Suprapubic skin (tissue), 4 donors: ENCODE measurements around the gene DNMBP. TPM values are rescaled to one million over a fixed set of nuclear protein-coding genes. Genes with fewer than 3 reads are reported as not detected.

Experiments
- DNase-seq, 2 donors: peaks; one replicate each; pipeline ENCODE4 v3.0.0-alpha.2; 2019; ENCODE audit warnings: low spot score in 2 of 2
- H3K27ac ChIP-seq: fragments of 200-600 bp; sonication (generic); one replicate; pipeline ENCODE4 v1.5.1; 2019
- H3K27me3 ChIP-seq: fragments of 200-600 bp; sonication (generic); one replicate; pipeline ENCODE4 v1.5.1; 2019
- H3K36me3 ChIP-seq: fragments of 200-600 bp; sonication (generic); one replicate; pipeline ENCODE4 v1.5.1; 2019
- H3K4me1 ChIP-seq: fragments of 200-600 bp; sonication (generic); one replicate; pipeline ENCODE4 v1.5.1; 2019
- H3K4me3 ChIP-seq: fragments of 200-600 bp; sonication (generic); one replicate; pipeline ENCODE4 v1.5.1; 2019; ENCODE audit warnings: mild to moderate bottlenecking
- H3K9me3 ChIP-seq: fragments of 200-600 bp; sonication (generic); one replicate; pipeline ENCODE4 v1.5.1; 2019
- CTCF ChIP-seq, 2 donors: fragments of 200-600 bp in 1 of 2; fragments of 450-650 bp in 1 of 2; sonication (generic) in 1 of 2; IDR thresholded peaks; one replicate each; pipeline ENCODE4 v1.5.1; 2016 to 2019; ENCODE audit warnings: antibody characterized with exemption in 2 of 2, mild to moderate bottlenecking in 1 of 2, moderate library complexity in 1 of 2
- EP300 ChIP-seq: sonication (generic); formaldehyde crosslinking; IDR thresholded peaks from one replicate; pipeline ENCODE4 v1.6.1; 2017; ENCODE audit warnings: antibody characterized with exemption
- POLR2A ChIP-seq, 2 donors: fragments of 450-650 bp; IDR thresholded peaks; one replicate each; pipeline ENCODE4 v1.6.1; 2017; ENCODE audit warnings: antibody characterized with exemption in 2 of 2, mild to moderate bottlenecking in 2 of 2, moderate library complexity in 2 of 2
- POLR2AphosphoS5 ChIP-seq, 3 donors: sonication (generic); formaldehyde crosslinking; IDR thresholded peaks; one replicate each; pipeline ENCODE4 v1.6.1; 2017; ENCODE audit warnings: antibody characterized with exemption in 3 of 3
- WGBS: methylation state at CpG from one replicate; pipeline ENCODE4 v1.1.5; 2018; 5-methylcytosine and 5-hydroxymethylcytosine counted together
- total RNA-seq, 4 donors: library from RNA; depleted of rRNA; stranded (reverse); fragments of >200 nt; gene quantifications; one replicate each; pipeline ENCODE4 v1.1.0, GENCODE V29; 2016

The DNMBP gene
- total RNA-seq, 4 donors from 2014 or later = 43.4 to 89.6 (median 52.3) TPM

GRCh38 chr10:99929360-99929759, 80.4 kb downstream of the DNMBP start:
- WGBS = 88% methylated on average over 9 of the region's 9 CpGs
- Histone ChIP-seq H3K4me1 (peaks cover 70% of the 10 kb centered on the region), H3K9me3 (no peaks in the 10 kb centered on the region), H3K36me3 (no peaks in the 10 kb centered on the region), H3K27me3 (no peaks in the 10 kb centered on the region), H3K27ac (peak overlapping the region; percentile 76), H3K4me3 (no peak overlapping the region)
- TF ChIP-seq EP300 (no peak), CTCF (IDR thresholded peaks at IDR 0.05) (no peak), POLR2AphosphoS5 (IDR thresholded peaks at IDR 0.05) (no peak), POLR2A (IDR thresholded peaks at IDR 0.05) (no peak)
- no peak for DNase-seq

- no peaks in the 10 kb centered on the region for H3K36me3 ChIP-seq
- no peak for TF ChIP-seq CTCF (IDR thresholded peaks at IDR 0.05)
- no peak for TF ChIP-seq POLR2AphosphoS5 (IDR thresholded peaks at IDR 0.05)
- no peak for TF ChIP-seq POLR2A (IDR thresholded peaks at IDR 0.05)
- TF ChIP-seq EP300 = no peak
- H3K27ac ChIP-seq = peak overlapping the region; percentile 44
- H3K4me1 ChIP-seq = peaks cover 70% of the 10 kb centered on the region
- H3K27me3 ChIP-seq = no peaks in the 10 kb centered on the region
- no peaks in the 10 kb centered on the region for H3K9me3 ChIP-seq
- 68% methylated on average over 3 of the region's 3 CpGs for WGBS
- no peak for DNase-seq
- peak overlapping the region; percentile 1 for H3K4me3 ChIP-seq
Observed at GRCh38 chr10:99927721-99928280, 81.9 kb downstream of the DNMBP start.

GRCh38 chr10:99926925-99927720, 82.6 kb downstream of the DNMBP start:
- no peaks in the 10 kb centered on the region for H3K9me3 ChIP-seq
- peak overlapping the region; percentile 44 for H3K27ac ChIP-seq
- no peaks in the 10 kb centered on the region for H3K27me3 ChIP-seq
- peak overlapping the region; percentile 1 for H3K4me3 ChIP-seq
- TF ChIP-seq EP300 (no peak), CTCF (IDR thresholded peaks at IDR 0.05) (no peak), POLR2A (IDR thresholded peaks at IDR 0.05) (no peak), POLR2AphosphoS5 (IDR thresholded peaks at IDR 0.05) (no peak)
- no peak for DNase-seq
- no peaks in the 10 kb centered on the region for H3K36me3 ChIP-seq
- 63% methylated on average over 9 of the region's 9 CpGs for WGBS
- H3K4me1 ChIP-seq = peaks cover 69% of the 10 kb centered on the region

GRCh38 chr10:99924451-99925255, 85.1 kb downstream of the DNMBP start:
- no peaks in the 10 kb centered on the region for H3K9me3 ChIP-seq
- H3K27ac ChIP-seq = no peak overlapping the region
- no peaks in the 10 kb centered on the region for H3K27me3 ChIP-seq
- no peaks in the 10 kb centered on the region for H3K36me3 ChIP-seq
- no peak for DNase-seq
- H3K4me1 ChIP-seq = peaks cover 59% of the 10 kb centered on the region
- no peak overlapping the region for H3K4me3 ChIP-seq
- 74% methylated on average over 3 of the region's 3 CpGs for WGBS
- TF ChIP-seq POLR2A (IDR thresholded peaks at IDR 0.05) (no peak), POLR2AphosphoS5 (IDR thresholded peaks at IDR 0.05) (no peak), CTCF (IDR thresholded peaks at IDR 0.05) (no peak), EP300 (no peak)

- Histone ChIP-seq H3K36me3 (no peaks in the 10 kb centered on the region), H3K9me3 (no peaks in the 10 kb centered on the region), H3K4me1 (peaks cover 58% of the 10 kb centered on the region), H3K4me3 (no peak overlapping the region), H3K27ac (peak overlapping the region; percentile 14), H3K27me3 (no peaks in the 10 kb centered on the region)
- no peak for TF ChIP-seq CTCF (IDR thresholded peaks at IDR 0.05)
- no peak for TF ChIP-seq POLR2AphosphoS5 (IDR thresholded peaks at IDR 0.05)
- no peak for TF ChIP-seq POLR2A (IDR thresholded peaks at IDR 0.05)
- TF ChIP-seq EP300 = no peak
- DNase-seq = no peak
- 36% methylated on average over 2 of the region's 2 CpGs for WGBS
Observed at GRCh38 chr10:99921948-99922347, 87.8 kb downstream of the DNMBP start.
